HEK293 (cell line): ENCODE measurements around the gene THSD7B.

Source experiments
- CTCF ChIA-PET: fragments of 350-600 bp; formaldehyde crosslinking; extraction: SDS; loops from one replicate; lab custom pipeline; 2021; ENCODE audit warnings: antibody characterized with exemption; lab: Yijun Ruan, JAX
- POLR2A ChIA-PET: fragments of 300-600 bp; formaldehyde crosslinking; extraction: SDS; loops from one replicate; lab custom pipeline; 2020; ENCODE audit warnings: antibody characterized with exemption, inconsistent platforms; lab: Yijun Ruan, JAX
- H3K27ac ChIP-seq: fragments of 200-500 bp; sonication (Bioruptor generic); 2 replicates; pipeline ENCODE4 v1.5.1; 2014; ENCODE audit warnings: low read depth, low read length, control low read depth, inconsistent platforms; ENCODE audit errors: extremely low read depth
- H3K36me3 ChIP-seq, 2 experiments: fragments of 200-500 bp in 1 of 2; sonication (Bioruptor generic) in 1 of 2; 1 replicate in 1 of 2; 2 replicates in 1 of 2; pipeline ENCODE4 v1.5.1; 2014 to 2017; ENCODE audit warnings: inconsistent platforms in 2 of 2, low read length in 2 of 2; ENCODE audit not compliant: control insufficient read depth in 2 of 2, insufficient read depth in 1 of 2
- H3K4me1 ChIP-seq: fragments of 200-500 bp; sonication (Bioruptor generic); 2 replicates; pipeline ENCODE4 v1.5.1; 2014; ENCODE audit warnings: mild to moderate bottlenecking, low read length, inconsistent platforms; ENCODE audit not compliant: control insufficient read depth, insufficient read depth
- H3K4me3 ChIP-seq: 2 replicates; pipeline ENCODE4 v1.5.1; 2011; ENCODE audit warnings: low read depth, mild to moderate bottlenecking, control low read depth, low read length, moderate library complexity
- H3K9me3 ChIP-seq: fragments of 200-500 bp; sonication (Bioruptor generic); 2 replicates; pipeline ENCODE4 v1.5.1; 2014; ENCODE audit warnings: low read depth, low read length, inconsistent platforms; ENCODE audit not compliant: control insufficient read depth, insufficient read depth
- BCL6B ChIP-seq: fragments of 450-650 bp; formaldehyde crosslinking; IDR thresholded peaks from 2 replicates; pipeline ENCODE4 v1.5.1; 2017; ENCODE audit warnings: missing biosample characterization, missing genetic modification characterization
- GFI1B ChIP-seq: fragments of 450-650 bp; formaldehyde crosslinking; IDR thresholded peaks from 2 replicates; pipeline ENCODE4 v1.5.1; 2016; ENCODE audit warnings: missing biosample characterization, missing genetic modification characterization
- KLF16 ChIP-seq: fragments of 450-650 bp; formaldehyde crosslinking; IDR thresholded peaks from 2 replicates; pipeline ENCODE4 v1.5.1; 2017; ENCODE audit warnings: missing biosample characterization, missing genetic modification characterization
- MZF1 ChIP-seq: fragments of 450-650 bp; formaldehyde crosslinking; IDR thresholded peaks from 2 replicates; pipeline ENCODE4 v1.5.1; 2017; ENCODE audit warnings: missing biosample characterization, missing genetic modification characterization, borderline replicate concordance
- OSR2 ChIP-seq: fragments of 450-650 bp; formaldehyde crosslinking; IDR thresholded peaks from 2 replicates; pipeline ENCODE4 v1.5.1; 2016; ENCODE audit warnings: missing biosample characterization, missing genetic modification characterization
- PRDM2 ChIP-seq: fragments of 450-650 bp; formaldehyde crosslinking; IDR thresholded peaks from 2 replicates; pipeline ENCODE4 v1.5.1; 2016; ENCODE audit warnings: missing biosample characterization, missing genetic modification characterization, borderline replicate concordance
- SCRT2 ChIP-seq: fragments of 450-650 bp; formaldehyde crosslinking; IDR thresholded peaks from 2 replicates; pipeline ENCODE4 v1.5.1; 2016; ENCODE audit warnings: missing biosample characterization, missing genetic modification characterization
- ZNF121 ChIP-seq: fragments of 450-650 bp; formaldehyde crosslinking; IDR thresholded peaks from 2 replicates; pipeline ENCODE4 v1.5.1; 2016; ENCODE audit warnings: missing biosample characterization, missing genetic modification characterization
- ZNF2 ChIP-seq: fragments of 450-650 bp; formaldehyde crosslinking; IDR thresholded peaks from 2 replicates; pipeline ENCODE4 v1.5.1; 2016; ENCODE audit warnings: missing biosample characterization, missing genetic modification characterization
- ZNF202 ChIP-seq: fragments of 450-650 bp; formaldehyde crosslinking; IDR thresholded peaks from 2 replicates; pipeline ENCODE4 v1.5.1; 2016; ENCODE audit warnings: missing biosample characterization, missing genetic modification characterization, borderline replicate concordance
- ZNF366 ChIP-seq: fragments of 450-650 bp; formaldehyde crosslinking; conservative IDR thresholded peaks from 2 replicates; pipeline ENCODE4 v1.5.1; 2016; ENCODE audit warnings: missing biosample characterization, missing genetic modification characterization
- ZNF426 ChIP-seq: fragments of 450-650 bp; formaldehyde crosslinking; IDR thresholded peaks from 2 replicates; pipeline ENCODE4 v1.5.1; 2017; ENCODE audit warnings: missing biosample characterization, missing genetic modification characterization, mild to moderate bottlenecking, inconsistent platforms, moderate library complexity
- ZNF513 ChIP-seq: fragments of 450-650 bp; IDR thresholded peaks from 2 replicates; pipeline ENCODE4 v1.5.1; 2018; ENCODE audit warnings: missing biosample characterization, missing genetic modification characterization
- ZNF624 ChIP-seq: fragments of 450-650 bp; formaldehyde crosslinking; IDR thresholded peaks from 2 replicates; pipeline ENCODE4 v1.5.1; 2017; ENCODE audit warnings: missing biosample characterization, missing genetic modification characterization
- ZNF654 ChIP-seq: fragments of 450-650 bp; formaldehyde crosslinking; IDR thresholded peaks from 2 replicates; pipeline ENCODE4 v1.5.1; 2016; ENCODE audit warnings: low read depth, missing biosample characterization, missing genetic modification characterization
- ZNF658 ChIP-seq: fragments of 450-650 bp; formaldehyde crosslinking; IDR thresholded peaks from 2 replicates; pipeline ENCODE4; 2016; ENCODE audit warnings: missing biosample characterization, missing genetic modification characterization
- ZNF707 ChIP-seq: fragments of 450-650 bp; formaldehyde crosslinking; IDR thresholded peaks from 2 replicates; pipeline ENCODE4 v1.5.1; 2016; ENCODE audit warnings: missing biosample characterization, missing genetic modification characterization

Gene THSD7B

GRCh38 chr2:136929531-136929930, 164.2 kb downstream of the THSD7B start:
- H3K27ac ChIP-seq, result no peak overlapping the region
- CTCF ChIA-PET, result interaction anchor here (0.7 kb wide), 1 partner anchor 1358 kb away, joined by 3 read pairs; no protein-coding TSS in a partner anchor
- H3K4me3 ChIP-seq, result no peak overlapping the region
- TF ChIP-seq ZNF121 (no peak), ZNF202 (tag by site-specific recombination) (no peak), GFI1B (tag by site-specific recombination) (no peak), ZNF624 (tag by site-specific recombination) (no peak), OSR2 (tag by site-specific recombination) (no peak), ZNF658 (no peak), ZNF366 (tag by site-specific recombination) (no peak), MZF1 (tag by site-specific recombination) (no peak), ZNF707 (tag by site-specific recombination) (no peak)
- H3K9me3 ChIP-seq, result no peaks in the 10 kb centered on the region
- no peaks in the 10 kb centered on the region for H3K4me1 ChIP-seq
- POLR2A ChIA-PET, result no interaction called here
- H3K36me3 ChIP-seq, result no peaks in the 10 kb centered on the region

GRCh38 chr2:136932700-136933099, 167.4 kb downstream of the THSD7B start:
- CTCF ChIA-PET, result interaction anchor here (0.6 to 2.3 kb wide), 5 partner anchors 12 to 906 kb away, joined by 3 to 10 read pairs (median 4); no protein-coding TSS in a partner anchor
- no peaks in the 10 kb centered on the region for H3K9me3 ChIP-seq
- TF ChIP-seq ZNF654 (tag by site-specific recombination) (peak; percentile 27), ZNF426 (no peak)
- TF ChIP-seq, all 188 proteins: peak for 1
- POLR2A ChIA-PET, result no interaction called here
- no peak overlapping the region for H3K4me3 ChIP-seq
- H3K27ac ChIP-seq, result no peak overlapping the region
- no peaks in the 10 kb centered on the region for H3K36me3 ChIP-seq
- H3K4me1 ChIP-seq, result no peaks in the 10 kb centered on the region

GRCh38 chr2:136935119-136935518, 169.8 kb downstream of the THSD7B start:
- Histone ChIP-seq H3K4me1 (no peaks in the 10 kb centered on the region), H3K36me3 (no peaks in the 10 kb centered on the region), H3K9me3 (no peaks in the 10 kb centered on the region), H3K27ac (no peak overlapping the region)
- TF ChIP-seq ZNF513 (tag by site-specific recombination), result no peak
- TF ChIP-seq MZF1 (tag by site-specific recombination), result no peak
- no peak for TF ChIP-seq PRDM2 (tag by site-specific recombination)
- no peak for TF ChIP-seq KLF16 (tag by site-specific recombination)
- TF ChIP-seq ZNF2 (tag by site-specific recombination), result no peak
- no peak for TF ChIP-seq SCRT2 (tag by site-specific recombination)
- no peak for TF ChIP-seq BCL6B (tag by site-specific recombination)
- TF ChIP-seq, all 188 proteins: peak for 0
- ChIA-PET CTCF (no interaction called here), POLR2A (no interaction called here)
- no peak overlapping the region for H3K4me3 ChIP-seq
